ENCODE results near the gene EMP1. TPM values are rescaled to one million over a fixed set of nuclear protein-coding genes. Genes with fewer than 3 reads are reported as not detected.
A peak's percentile ranks its signal among the peaks of the same experiment; 100 is the strongest.

Gene EMP1
- total RNA-seq, 1 donor from 2014 or later = not detected

GRCh38 chr12:13251521-13251920, 55.0 kb downstream of the EMP1 start:
- no peak for TF ChIP-seq CTCF (IDR thresholded peaks at IDR 0.05)
- Mint-ChIP-seq H3K36me3 (ENCODE audit: low read depth) (no peaks in the 10 kb centered on the region), H3K9me3 (no peaks in the 10 kb centered on the region), H3K4me3 (no peak overlapping the region), H3K4me1 (peaks cover 2% of the 10 kb centered on the region), H3K27ac (no peak overlapping the region), H3K27me3 (peaks cover 13% of the 10 kb centered on the region)
- no peak for DNase-seq
- CTCF ChIA-PET = no interaction called here
- no peak for ATAC-seq (ENCODE audit: low read depth)
- intact Hi-C loops (cut with micrococcal nuclease) = no loop called here
- POLR2A ChIA-PET = no interaction called here

- no peak for TF ChIP-seq CTCF (IDR thresholded peaks at IDR 0.05)
- ChIA-PET CTCF (no interaction called here), POLR2A (no interaction called here)
- H3K9me3 Mint-ChIP-seq = no peaks in the 10 kb centered on the region
- no peak overlapping the region for H3K4me3 Mint-ChIP-seq
- peaks cover 13% of the 10 kb centered on the region for H3K27me3 Mint-ChIP-seq
- no peak overlapping the region for H3K27ac Mint-ChIP-seq
- peaks cover 2% of the 10 kb centered on the region for H3K4me1 Mint-ChIP-seq
- DNase-seq (no peak), ATAC-seq (ENCODE audit: low read depth) (no peak)
- no peaks in the 10 kb centered on the region for H3K36me3 Mint-ChIP-seq (ENCODE audit: low read depth)
- intact Hi-C loops (cut with micrococcal nuclease) = no loop called here
Measured at GRCh38 chr12:13252024-13252423, 55.5 kb downstream of the EMP1 start.

- Mint-ChIP-seq H3K4me1 (peaks cover 2% of the 10 kb centered on the region), H3K27ac (no peak overlapping the region), H3K4me3 (no peak overlapping the region), H3K27me3 (peaks cover 13% of the 10 kb centered on the region), H3K36me3 (ENCODE audit: low read depth) (no peaks in the 10 kb centered on the region), H3K9me3 (no peaks in the 10 kb centered on the region)
- ChIA-PET POLR2A (no interaction called here), CTCF (no interaction called here)
- ATAC-seq (ENCODE audit: low read depth) (no peak), DNase-seq (no peak)
- intact Hi-C loops (cut with micrococcal nuclease) = no loop called here
- no peak for TF ChIP-seq CTCF (IDR thresholded peaks at IDR 0.05)
Measured at GRCh38 chr12:13252616-13253015, 56.1 kb downstream of the EMP1 start.

GRCh38 chr12:13253966-13254760, 57.6 kb downstream of the EMP1 start:
- no peak for ATAC-seq (ENCODE audit: low read depth)
- ChIA-PET CTCF (interaction anchor here (0.8 to 2.3 kb wide), 6 partner anchors 13 to 914 kb away, joined by 3 to 8 read pairs (median 4); no protein-coding TSS in a partner anchor), POLR2A (no interaction called here)
- no peak for TF ChIP-seq CTCF (IDR thresholded peaks at IDR 0.05)
- intact Hi-C loops (cut with micrococcal nuclease) = no loop called here
- no peak for DNase-seq
- Mint-ChIP-seq H3K4me3 (no peak overlapping the region), H3K27me3 (peaks cover 8% of the 10 kb centered on the region), H3K36me3 (ENCODE audit: low read depth) (no peaks in the 10 kb centered on the region), H3K4me1 (peaks cover 2% of the 10 kb centered on the region), H3K27ac (no peak overlapping the region), H3K9me3 (no peaks in the 10 kb centered on the region)

- DNase-seq = peak; percentile 61
- peak; percentile 97 for ATAC-seq (ENCODE audit: low read depth)
- ChIA-PET CTCF (interaction anchor here (0.6 to 2.8 kb wide), 13 partner anchors 11 to 911 kb away, joined by 3 to 12 read pairs (median 7); no protein-coding TSS in a partner anchor), POLR2A (interaction anchor here (0.7 kb wide), 1 partner anchor 183 kb away, joined by 3 read pairs; no protein-coding TSS in a partner anchor)
- Mint-ChIP-seq H3K9me3 (no peaks in the 10 kb centered on the region), H3K4me3 (no peak overlapping the region), H3K4me1 (peaks cover 2% of the 10 kb centered on the region), H3K36me3 (ENCODE audit: low read depth) (no peaks in the 10 kb centered on the region), H3K27me3 (peaks cover 3% of the 10 kb centered on the region), H3K27ac (no peak overlapping the region)
- TF ChIP-seq CTCF (IDR thresholded peaks at IDR 0.05) = peak; percentile 50
- intact Hi-C loops (cut with micrococcal nuclease) = loop anchor here (1.0 to 5.0 kb wide), 2 partner anchors 405 to 911 kb away; no protein-coding TSS in a partner anchor
Measured at GRCh38 chr12:13255792-13256691, 59.5 kb downstream of the EMP1 start.
